TTC549 (cell line): Measurements from ENCODE around the gene DNASE1.

Experiments used
- FAIRE-seq: peaks from 2 replicates; lab custom pipeline; 2012; peaks lifted over from hg19 to GRCh38; lab: Jason Lieb, UNC

DNASE1 gene

GRCh38 chr16:3698941-3699340 is 44.5 kb downstream of the DNASE1 start:
- FAIRE-seq, result no peak

- no peak for FAIRE-seq
These were observed 47.0 kb downstream of the DNASE1 start for GRCh38 chr16:3701531-3701930.

GRCh38 chr16:3702082-3702481 is 47.6 kb downstream of the DNASE1 start:
- FAIRE-seq, result no peak

GRCh38 chr16:3706253-3707012 is 51.9 kb downstream of the DNASE1 start:
- FAIRE-seq, result no peak
